Psoas muscle (tissue), 8 donors: ENCODE results near the gene CTBS. TPM values are rescaled to one million over a fixed set of nuclear protein-coding genes. Genes with fewer than 3 reads are reported as not detected.
A peak's percentile ranks its signal among the peaks of the same experiment; 100 is the strongest.
"Not testable (repeated sequence)": the region's sequence is repeated elsewhere in the genome, so short reads cannot be mapped to it uniquely, and the experiment has no call there.

ENCODE experiments used
- ATAC-seq, 4 donors: fragments of 200-7000 bp; cut with Tn5 transposase; one replicate each; pipeline ENCODE4 v1.9.1; 2020; ENCODE audit warnings: moderate library complexity in 3 of 4, mild to moderate bottlenecking in 2 of 4
- DNase-seq, 2 donors: peaks; one replicate each; pipeline ENCODE4 v3.0.0-alpha.2; 2020
- H3K27ac ChIP-seq: fragments of 200-600 bp; one replicate; pipeline ENCODE4 v1.8.0; 2022
- H3K27me3 ChIP-seq, 3 donors: fragments of 200-600 bp in 1 of 3; one replicate each; pipeline versions ENCODE4 v1.6.1 to v1.8.0; 2013 to 2022; ENCODE audit warnings: low read length in 2 of 3, mild to moderate bottlenecking in 2 of 3, moderate library complexity in 1 of 3; ENCODE audit not compliant: insufficient read depth in 3 of 3
- H3K36me3 ChIP-seq, 2 donors: fragments of 200-600 bp in 1 of 2; one replicate each; pipeline versions ENCODE4 v1.6.1 to v1.8.0; 2013 to 2022; ENCODE audit warnings: low read depth in 1 of 2, mild to moderate bottlenecking in 1 of 2, moderate library complexity in 1 of 2; ENCODE audit not compliant: insufficient read depth in 1 of 2
- H3K4me1 ChIP-seq: fragments of 200-600 bp; one replicate; pipeline ENCODE4 v1.8.0; 2022
- H3K4me3 ChIP-seq: fragments of 200-600 bp; one replicate; pipeline ENCODE4 v1.8.0; 2022; ENCODE audit warnings: mild to moderate bottlenecking
- H3K9me3 ChIP-seq: fragments of 200-600 bp; one replicate; pipeline ENCODE4 v1.8.0; 2022
- CTCF ChIP-seq: fragments of 200-600 bp; IDR thresholded peaks from one replicate; pipeline ENCODE4 v1.8.0; 2022; ENCODE audit warnings: antibody characterized with exemption
- WGBS, 3 donors: extraction: QIAGEN DNeasy Blood & Tissue Kit; methylation state at CpG; one replicate each; pipeline versions ENCODE4 v1.1.6 to v1.1.7; 2013; 5-methylcytosine and 5-hydroxymethylcytosine counted together
- intact Hi-C, 2 donors: fragments of 100-400 bp; cut with DNase I; formaldehyde crosslinking; loops; one replicate each; pipeline versions ENCODE4 v1.11.0 to v1.14.2; 2022
- polyA plus RNA-seq, 3 donors: library from polyadenylated mRNA; stranded (reverse); fragments of 200-250 nt; gene quantifications; one replicate each; pipeline ENCODE4 v1.2.3, GENCODE V29; 2013
- total RNA-seq, 4 donors: library from RNA; stranded (reverse); fragmentation: NEBNext Ultra II Directional in 2 of 4; extraction: Animal tissue kit (Norgen Biotek cat#: 25700) in 2 of 4; gene quantifications; one replicate each; pipeline versions ENCODE4 v1.2.1 to v1.2.4, GENCODE V29; 2021 to 2023
- donor health status: healthy with polysubstance abuse.
- donor health status: DM: no; HTN: no; CAD: no; lungs with moderate emphysema.
- donor health status: Bipolar disorder and iron deficiency.
- donor health status: healthy.
- donor health status: DM: yes; HTN: yes; CAD: no.
- donor health status: DM: no; HTN: no; CAD: no.
- donor health status: DM: no; HTN: no; CAD: no.
- donor health status: DM: yes; HTN: yes; CAD: no.

The CTBS gene
- total and polyA plus RNA-seq, 7 donors, result 1.8 to 5.2 (median 4.4) TPM

GRCh38 chr1:84509029-84509428, 65.2 kb downstream of the CTBS start:
- 97 to 98% (median 98%) methylated on average over 4 of the region's 4 CpGs for WGBS, 3 donors
- intact Hi-C loops, result loop anchor here (5.0 to 10.0 kb wide), 4 partner anchors 63 to 756 kb away; partner anchors contain the start of genes CTBS (in 1 of the 2) and SAMD13 (in 1 of the 2)

GRCh38 chr1:84508510-84508909, 65.7 kb downstream of the CTBS start:
- Histone ChIP-seq H3K4me3 (no peak overlapping the region), H3K27me3 (no peaks in the 10 kb centered on the region), H3K27ac (no peak overlapping the region), H3K36me3 (peaks cover 0 to 2% of the 10 kb centered on the region in 2 donors), H3K4me1 (peaks cover 19% of the 10 kb centered on the region), H3K9me3 (peaks cover 11% of the 10 kb centered on the region)
- no peak for DNase-seq
- intact Hi-C loops, result loop anchor here (5.0 to 10.0 kb wide), 4 partner anchors 64 to 756 kb away; partner anchors contain the start of genes CTBS (in 1 of the 2) and SAMD13 (in 1 of the 2)
- 97 to 98% (median 97%) methylated on average over 1 of the region's 1 CpG for WGBS, 3 donors
- TF ChIP-seq CTCF, result no peak
- ATAC-seq, result no peak

More at GRCh38 chr1:84509029-84509428, 65.2 kb downstream of the CTBS start:
- H3K27me3 ChIP-seq, result no peaks in the 10 kb centered on the region
- DNase-seq (no peak), ATAC-seq (no peak)
- H3K9me3 ChIP-seq, result peaks cover 11% of the 10 kb centered on the region
- H3K4me1 ChIP-seq, result peaks cover 14% of the 10 kb centered on the region
- H3K27ac ChIP-seq, result no peak overlapping the region
- no peak for TF ChIP-seq CTCF
- H3K4me3 ChIP-seq, result no peak overlapping the region
- no peaks in the 10 kb centered on the region for H3K36me3 ChIP-seq

GRCh38 chr1:84507887-84508286, 66.4 kb downstream of the CTBS start:
- intact Hi-C loops, result loop anchor here (2.0 to 10.0 kb wide), 5 partner anchors 29 to 757 kb away; partner anchors contain the start of genes CTBS (in 1 of the 2), RPF1 (in 1 of the 2) and SAMD13 (in 1 of the 2)
- peaks cover 25% of the 10 kb centered on the region for H3K4me1 ChIP-seq
- ATAC-seq, DNase-seq, H3K27me3 ChIP-seq, H3K36me3 ChIP-seq, H3K27ac ChIP-seq, H3K4me3 ChIP-seq: not testable (repeated sequence)
- peaks cover 11% of the 10 kb centered on the region for H3K9me3 ChIP-seq
- WGBS, 3 donors, result 90 to 98% (median 93%) methylated on average over 14 of the region's 14 CpGs

- WGBS, 3 donors, result 15 to 16% (median 15%) methylated on average over 26 of the region's 26 CpGs
- Histone ChIP-seq H3K27me3 (no peaks in the 10 kb centered on the region), H3K36me3 (peaks cover 0 to 4% of the 10 kb centered on the region in 2 donors), H3K4me3 (peak overlapping the region; percentile 76), H3K27ac (peak overlapping the region; percentile 97), H3K4me1 (peaks cover 30% of the 10 kb centered on the region), H3K9me3 (peaks cover 11% of the 10 kb centered on the region)
- ATAC-seq (no peak), DNase-seq (no peak)
- intact Hi-C loops, result loop anchor here (2.0 to 10.0 kb wide), 5 partner anchors 28 to 758 kb away; partner anchors contain the start of genes CTBS (in 1 of the 2), RPF1 (in 1 of the 2) and SAMD13 (in 1 of the 2)
- no peak for TF ChIP-seq CTCF
These were observed 67.3 kb downstream of the CTBS start for GRCh38 chr1:84506729-84507453.

- TF ChIP-seq CTCF, result no peak
- WGBS, 3 donors, result 0 to 1% (median 1%) methylated on average over 52 to 60 of the region's 60 CpGs
- H3K9me3 ChIP-seq, result peaks cover 11% of the 10 kb centered on the region
- no peaks in the 10 kb centered on the region for H3K27me3 ChIP-seq
- ATAC-seq (peak; percentile 96 to 97 (median 96)), DNase-seq (peak; percentile 99)
- H3K4me1 ChIP-seq, result peaks cover 36% of the 10 kb centered on the region
- H3K27ac ChIP-seq, result peak within 1 kb of the TSS; percentile 97
- intact Hi-C loops, result loop anchor here (2.0 to 10.0 kb wide), 5 partner anchors 27 to 759 kb away; partner anchors contain the start of genes CTBS (in 1 of the 2), RPF1 (in 1 of the 2) and SAMD13 (in 1 of the 2)
- H3K4me3 ChIP-seq, result peak within 1 kb of the TSS; percentile 76
- H3K36me3 ChIP-seq, result peaks cover 4 to 5% of the 10 kb centered on the region in 2 donors
These were observed 68.1 kb downstream of the CTBS start, which contains the start of the genes GNG5 and SPATA1 for GRCh38 chr1:84506002-84506728. Gene GNG5 (minus strand): TSS chr1:84506581. CDS start chr1:84506091, 490 bp downstream. Gene SPATA1 (plus strand): TSS chr1:84506386. CDS start chr1:84516360, 9,974 bp downstream.
